Chondrocyte (in vitro differentiated cells): ENCODE measurements around the gene TOE1. TPM values are rescaled to one million over a fixed set of nuclear protein-coding genes. Genes with fewer than 3 reads are reported as not detected.

Source experiments
- DNase-seq: peaks from one replicate; pipeline ENCODE4 v3.0.0; 2021; ENCODE audit warnings: mixed read lengths, low spot score
- H3K27ac Mint-ChIP-seq: one replicate; pipeline ENCODE4 v1.8.0; 2021; ENCODE audit warnings: mild to moderate bottlenecking, moderate library complexity, mixed read lengths; ENCODE audit not compliant: unreplicated experiment
- H3K27me3 Mint-ChIP-seq: 2 replicates; pipeline ENCODE4 v1.8.0; 2021; ENCODE audit warnings: low read depth, mixed read lengths
- H3K36me3 Mint-ChIP-seq: 2 replicates; pipeline ENCODE4 v1.8.0; 2021; ENCODE audit warnings: low read depth, mixed read lengths
- H3K4me1 Mint-ChIP-seq: 2 replicates; pipeline ENCODE4 v1.8.0; 2021; ENCODE audit warnings: low read depth, mild to moderate bottlenecking, mixed read lengths
- H3K4me3 Mint-ChIP-seq: one replicate; pipeline ENCODE4 v1.8.0; 2021; ENCODE audit warnings: mild to moderate bottlenecking, moderate library complexity, mixed read lengths; ENCODE audit not compliant: unreplicated experiment
- H3K9me3 Mint-ChIP-seq: 2 replicates; pipeline ENCODE4 v1.8.0; 2021; ENCODE audit warnings: low read depth, mixed read lengths
- CTCF ChIP-seq: fragments of 200-600 bp; sonication (generic); IDR thresholded peaks from 2 replicates; pipeline ENCODE4 v1.5.0; 2021; ENCODE audit warnings: antibody characterized with exemption, mild to moderate bottlenecking, moderate library complexity
- total RNA-seq: library from RNA; stranded (reverse); gene quantifications from 3 replicates; pipeline ENCODE4 v1.2.1, GENCODE V29; 2021

Gene TOE1
- total RNA-seq, 1 donor from 2014 or later = 5.2 TPM

- TF ChIP-seq CTCF = no peak
- Mint-ChIP-seq H3K9me3 (no peaks in the 10 kb centered on the region), H3K36me3 (no peaks in the 10 kb centered on the region), H3K4me3 (peak overlapping the region; percentile 8), H3K27me3 (no peaks in the 10 kb centered on the region), H3K27ac (no peak overlapping the region), H3K4me1 (peaks cover 12% of the 10 kb centered on the region)
- no peak for DNase-seq
Observed at GRCh38 chr1:45305231-45305630, 34.7 kb upstream of the TOE1 start.

GRCh38 chr1:45306319-45306718, 33.7 kb upstream of the TOE1 start:
- Mint-ChIP-seq H3K27me3 (no peaks in the 10 kb centered on the region), H3K27ac (no peak overlapping the region), H3K4me3 (no peak overlapping the region), H3K36me3 (no peaks in the 10 kb centered on the region), H3K4me1 (peaks cover 12% of the 10 kb centered on the region), H3K9me3 (no peaks in the 10 kb centered on the region)
- no peak for TF ChIP-seq CTCF
- no peak for DNase-seq

- H3K27ac Mint-ChIP-seq = no peak overlapping the region
- no peak for DNase-seq
- TF ChIP-seq CTCF = no peak
- H3K9me3 Mint-ChIP-seq = no peaks in the 10 kb centered on the region
- H3K4me3 Mint-ChIP-seq = no peak overlapping the region
- peaks cover 12% of the 10 kb centered on the region for H3K4me1 Mint-ChIP-seq
- no peaks in the 10 kb centered on the region for H3K27me3 Mint-ChIP-seq
- H3K36me3 Mint-ChIP-seq = no peaks in the 10 kb centered on the region
Observed at GRCh38 chr1:45306905-45307304, 33.1 kb upstream of the TOE1 start.

GRCh38 chr1:45314266-45314665, 25.7 kb upstream of the TOE1 start:
- no peaks in the 10 kb centered on the region for H3K4me1 Mint-ChIP-seq
- H3K4me3 Mint-ChIP-seq = no peak overlapping the region
- H3K27me3 Mint-ChIP-seq = no peaks in the 10 kb centered on the region
- no peak for TF ChIP-seq CTCF
- DNase-seq = no peak
- H3K27ac Mint-ChIP-seq = no peak overlapping the region
- H3K36me3 Mint-ChIP-seq = no peaks in the 10 kb centered on the region
- no peaks in the 10 kb centered on the region for H3K9me3 Mint-ChIP-seq

- no peak for TF ChIP-seq CTCF
- Mint-ChIP-seq H3K4me3 (no peak overlapping the region), H3K27ac (no peak overlapping the region), H3K36me3 (no peaks in the 10 kb centered on the region), H3K27me3 (no peaks in the 10 kb centered on the region), H3K9me3 (no peaks in the 10 kb centered on the region), H3K4me1 (no peaks in the 10 kb centered on the region)
- DNase-seq = no peak
Observed at GRCh38 chr1:45317166-45317565, 22.8 kb upstream of the TOE1 start.
